Smooth muscle cell (in vitro differentiated cells): ENCODE measurements around the gene ACAP2. TPM values are rescaled to one million over a fixed set of nuclear protein-coding genes. Genes with fewer than 3 reads are reported as not detected.
"Not testable (repeated sequence)": the region's sequence is repeated elsewhere in the genome, so short reads cannot be mapped to it uniquely, and the experiment has no call there.

ENCODE experiments used
- DNase-seq: peaks from one replicate; lab custom pipeline; 2025; ENCODE audit not compliant: unreplicated experiment; lab: John Stamatoyannopoulos, UW
- H2AFZ ChIP-seq: fragments of 200-600 bp; sonication (generic); 2 replicates; pipeline ENCODE4 v1.6.0; 2016; ENCODE audit warnings: antibody characterized with exemption, low read depth, mild to moderate bottlenecking
- H3F3A ChIP-seq: fragments of 200-600 bp; sonication (generic); 2 replicates; pipeline ENCODE4 v1.6.0; 2017; ENCODE audit warnings: antibody characterized with exemption, low read depth
- H3K27ac ChIP-seq: fragments of 200-600 bp; sonication (generic); 2 replicates; pipeline ENCODE4 v1.5.1; 2016; ENCODE audit warnings: low read depth, mild to moderate bottlenecking
- H3K27me3 ChIP-seq: fragments of 200-600 bp; sonication (generic); 2 replicates; pipeline ENCODE4 v1.6.1; 2016; ENCODE audit warnings: low read depth, mild to moderate bottlenecking
- H3K36me3 ChIP-seq: fragments of 200-600 bp; sonication (generic); 2 replicates; pipeline ENCODE4 v1.5.1; 2016; ENCODE audit warnings: low read depth
- H3K4me1 ChIP-seq: fragments of 200-600 bp; sonication (generic); 2 replicates; pipeline ENCODE4 v1.5.1; 2016; ENCODE audit warnings: low read depth
- H3K4me2 ChIP-seq: fragments of 200-600 bp; sonication (generic); 2 replicates; pipeline ENCODE4 v1.6.0; 2016; ENCODE audit warnings: mild to moderate bottlenecking
- H3K4me3 ChIP-seq: fragments of 200-600 bp; sonication (generic); 2 replicates; pipeline ENCODE4 v1.5.1; 2016; ENCODE audit warnings: mild to moderate bottlenecking
- H3K79me2 ChIP-seq: fragments of 200-600 bp; sonication (generic); 2 replicates; pipeline ENCODE4 v1.6.0; 2016; ENCODE audit warnings: low read depth, mild to moderate bottlenecking
- H3K9ac ChIP-seq: fragments of 200-600 bp; sonication (generic); 2 replicates; pipeline ENCODE4 v1.6.0; 2016; ENCODE audit warnings: low read depth
- H3K9me3 ChIP-seq: fragments of 200-600 bp; sonication (generic); replicated peaks from 2 replicates; pipeline ENCODE4 v1.5.1; 2016; ENCODE audit warnings: low read depth
- H4K20me1 ChIP-seq: fragments of 200-600 bp; sonication (generic); 2 replicates; pipeline ENCODE4 v1.6.0; 2016; ENCODE audit warnings: low read depth
- CTCF ChIP-seq: fragments of 200-600 bp; sonication (generic); IDR thresholded peaks from 2 replicates; pipeline ENCODE4 v1.5.1; 2017; ENCODE audit warnings: borderline replicate concordance, mild to moderate bottlenecking, antibody characterized with exemption; ENCODE audit not compliant: insufficient read depth, poor library complexity, severe bottlenecking
- WGBS: methylation state at CpG from one replicate; pipeline ENCODE4 v1.1.7; 2016; ENCODE audit warnings: low lambda C conversion rate; 5-methylcytosine and 5-hydroxymethylcytosine counted together
- polyA plus RNA-seq: library from polyadenylated mRNA; unstranded; fragments of >200 nt; fragmentation: Nextera tagmentation; extraction: Ambion mirVana; gene quantifications from 2 replicates; pipeline ENCODE4 v1.2.1, GENCODE V29; 2016
- total RNA-seq: library from RNA; depleted of rRNA; stranded (reverse); fragments of >200 nt; gene quantifications from 2 replicates; pipeline ENCODE4 v1.2.3, GENCODE V29; 2014

ACAP2 gene
- total and polyA plus RNA-seq, 2 experiments from 2014 or later, result 19.8 to 41.8 TPM

GRCh38 chr3:195236076-195236798 lies 206.6 kb downstream of the ACAP2 start:
- Histone ChIP-seq H3K4me2 (no peak overlapping the region), H3K36me3 (no peaks in the 10 kb centered on the region), H2AFZ (no peak overlapping the region), H3F3A (no peaks in the 10 kb centered on the region), H3K27ac (no peak overlapping the region), H3K9ac (no peak overlapping the region), H4K20me1 (no peaks in the 10 kb centered on the region), H3K27me3 (no peaks in the 10 kb centered on the region), H3K79me2 (no peaks in the 10 kb centered on the region), H3K9me3 (no peaks in the 10 kb centered on the region), H3K4me3 (no peak overlapping the region), H3K4me1 (peaks cover 6% of the 10 kb centered on the region)
- no peak for TF ChIP-seq CTCF
- DNase-seq, result no peak
- WGBS, result 76% methylated on average over 5 of the region's 5 CpGs

GRCh38 chr3:195230244-195230643 lies 212.6 kb downstream of the ACAP2 start:
- Histone ChIP-seq H2AFZ (no peak overlapping the region), H3K4me3 (no peak overlapping the region), H3K9me3 (peaks cover 6% of the 10 kb centered on the region), H3K36me3 (no peaks in the 10 kb centered on the region), H3K79me2 (no peaks in the 10 kb centered on the region), H3F3A (no peaks in the 10 kb centered on the region), H3K9ac (no peak overlapping the region), H4K20me1 (no peaks in the 10 kb centered on the region), H3K27ac (no peak overlapping the region), H3K27me3 (no peaks in the 10 kb centered on the region), H3K4me1 (no peaks in the 10 kb centered on the region), H3K4me2 (no peak overlapping the region)
- TF ChIP-seq CTCF, result no peak
- DNase-seq, result no peak
- 97% methylated on average over 1 of the region's 1 CpG for WGBS

- not testable (repeated sequence) for H3K9ac ChIP-seq, H3K9me3 ChIP-seq, H3K27ac ChIP-seq, H3K4me1 ChIP-seq, H2AFZ ChIP-seq, H3K79me2 ChIP-seq, H4K20me1 ChIP-seq, H3K36me3 ChIP-seq, H3F3A ChIP-seq, H3K4me2 ChIP-seq, DNase-seq, H3K4me3 ChIP-seq, H3K27me3 ChIP-seq
- WGBS, result 99% methylated on average over 5 of the region's 5 CpGs
Measured at GRCh38 chr3:195228886-195229285, 213.9 kb downstream of the ACAP2 start.

GRCh38 chr3:195227871-195228270 lies 214.9 kb downstream of the ACAP2 start:
- H3K9ac ChIP-seq, result no peak overlapping the region
- peaks cover 6% of the 10 kb centered on the region for H3K9me3 ChIP-seq
- H3F3A ChIP-seq, result no peaks in the 10 kb centered on the region
- H2AFZ ChIP-seq, result no peak overlapping the region
- no peaks in the 10 kb centered on the region for H4K20me1 ChIP-seq
- no peak overlapping the region for H3K27ac ChIP-seq
- WGBS, result 88% methylated on average over 6 of the region's 6 CpGs
- no peaks in the 10 kb centered on the region for H3K27me3 ChIP-seq
- H3K36me3 ChIP-seq, result no peaks in the 10 kb centered on the region
- H3K4me2 ChIP-seq, result no peak overlapping the region
- no peak for DNase-seq
- no peak for TF ChIP-seq CTCF
- H3K4me3 ChIP-seq, result no peak overlapping the region
- no peaks in the 10 kb centered on the region for H3K4me1 ChIP-seq
- no peaks in the 10 kb centered on the region for H3K79me2 ChIP-seq
